ENCODE data around the gene LMO1.

GRCh38 chr11:8217926-8218325 is 45.8 kb downstream of the LMO1 start:
- TF ChIP-seq EZH2 (IDR thresholded peaks at IDR 0.05; ENCODE audit: borderline replicate concordance) (no peak), CTCF (IDR thresholded peaks at IDR 0.05; ENCODE audit: poor library complexity) (no peak), EZH2phosphoT487 (IDR thresholded peaks at IDR 0.05; ENCODE audit: low read depth, severe bottlenecking, unreplicated experiment) (no peak)
